Measurements from ENCODE around the gene TBC1D17. TPM values are rescaled to one million over a fixed set of nuclear protein-coding genes. Genes with fewer than 3 reads are reported as not detected.

TBC1D17 gene
- total and polyA plus RNA-seq, 10 of the 15 experiments (the other 5 are each of a cell fraction or from before 2014, with no cell fraction given), result 0.42 to 20.4 (median 11.2) TPM

- H3K9me3 ChIP-seq (replicated peaks; ENCODE audit: control insufficient read depth, insufficient read depth, low read length), result no peaks in the 10 kb centered on the region; the same call in 2 of the 3 replicates
- intact Hi-C loops (cut with micrococcal nuclease; ENCODE audit: unreplicated experiment), result no loop called here
- WGBS (ENCODE audit: insufficient coverage, insufficient replicate concordance, low lambda C conversion rate, missing lambda C conversion rate), result 95% methylated on average over 37 of the region's 37 CpGs
- ChIA-PET SMC1A (ENCODE audit: uncharacterized antibody, unreplicated experiment) (interaction anchor here (1.1 to 8.8 kb wide), 3 partner anchors 9 to 32 kb away, joined by 3 to 110 read pairs (median 6); partner anchors contain the start of genes AKT1S1, IL4I1 and TBC1D17), RAD21 (ENCODE audit: unreplicated experiment) (interaction anchor here (3.1 kb wide), 1 partner anchor 12 kb away, joined by 34 read pairs; the partner anchor contains the start of gene IL4I1), CTCF (interaction anchor here (1.1 to 9.0 kb wide), 3 partner anchors 13 to 19 kb away, joined by 3 to 71 read pairs (median 5); partner anchors contain the start of gene IL4I1), POLR2A (interaction anchor here (0.7 to 6.6 kb wide), 5 partner anchors 10 to 20 kb away, joined by 3 to 116 read pairs (median 19); partner anchors contain the start of genes ATF5 and IL4I1)
- H3K27me3 ChIP-seq (replicated peaks in 1 of 2; ENCODE audit: control insufficient read depth in 2 of 2, insufficient read depth in 2 of 2, low read length in 1 of 2), result no peaks in the 10 kb centered on the region
- peak overlapping the region; percentile 12 for H3K4me2 ChIP-seq (ENCODE audit: control insufficient read depth, insufficient read depth)
- TF ChIP-seq IKZF2 (IDR thresholded peaks at IDR 0.05) (no peak), POLR2A (IDR thresholded peaks at IDR 0.05; ENCODE audit: low read depth, low read length) (peak; percentile 55), MLLT1 (IDR thresholded peaks at IDR 0.05) (peak; percentile 65; the same call in 1 of the 2 replicates), NR2C1 (IDR thresholded peaks at IDR 0.05) (no peak), FOXM1 (IDR thresholded peaks at IDR 0.05; ENCODE audit: low read depth, low read length) (no peak)
- BruUV-seq (replicated peaks), result no TSS peak
- DNase-seq (ENCODE audit: low read depth, low spot score) (no peak), FAIRE-seq (no peak), ATAC-seq (no peak)
- peaks cover 24 to 29% of the 10 kb centered on the region in 2 experiments for H3K36me3 ChIP-seq (ENCODE audit: control insufficient read depth in 2 of 2, insufficient read depth in 2 of 2, low read length in 1 of 2)
- H2AFZ ChIP-seq (ENCODE audit: control insufficient read depth, low read depth, low read length), result no peak overlapping the region
- H3K9ac ChIP-seq (ENCODE audit: control insufficient read depth, insufficient read depth, low read length), result no peak overlapping the region
- H4K20me1 ChIP-seq (ENCODE audit: control insufficient read depth, insufficient read depth), result peaks cover 3% of the 10 kb centered on the region; the same call in 1 of the 2 replicates
- H3K27ac ChIP-seq (ENCODE audit: control insufficient read depth, insufficient read depth), result peak overlapping the region; percentile 81
- peaks cover 78% of the 10 kb centered on the region for H3K4me1 ChIP-seq (ENCODE audit: control insufficient read depth, insufficient read depth, low read length)
- in situ Hi-C loops (cut with MboI), result no loop called here
- no peak overlapping the region for H3K4me3 ChIP-seq
- H3K79me2 ChIP-seq (ENCODE audit: control insufficient read depth, insufficient read depth, low read length), result peaks cover 53% of the 10 kb centered on the region
Measured at GRCh38 chr19:49908480-49909420, 31.2 kb downstream of the TBC1D17 start.
